SK-N-SH (cell line): ENCODE measurements around the gene OSBP.

Source experiments
- CTCF ChIP-seq: fragments of 200-600 bp; sonication (generic); IDR thresholded peaks from 2 replicates; pipeline ENCODE4 v1.6.1; 2017; ENCODE audit warnings: antibody characterized with exemption, mild to moderate bottlenecking, moderate library complexity
- EZH2phosphoT487 ChIP-seq: fragments of 200-600 bp; sonication (generic); IDR thresholded peaks from 2 replicates; pipeline ENCODE4 v1.6.1; 2017; ENCODE audit warnings: low read depth, mixed run types, mild to moderate bottlenecking, antibody characterized with exemption, moderate library complexity, borderline replicate concordance
- MAX ChIP-seq: IDR thresholded peaks from 2 replicates; pipeline ENCODE4 v1.4.0; 2012; ENCODE audit warnings: low read depth
- MXI1 ChIP-seq: IDR thresholded peaks from 2 replicates; pipeline ENCODE4 v1.6.1; 2012; ENCODE audit warnings: mild to moderate bottlenecking, low read depth, low read length, improper control_type of control experiment
- NFIC ChIP-seq: IDR thresholded peaks from 2 replicates; pipeline ENCODE4 v1.4.0; 2012; ENCODE audit warnings: borderline replicate concordance
- POLR2AphosphoS5 ChIP-seq: IDR thresholded peaks from 2 replicates; pipeline ENCODE4 v1.6.1; 2012; ENCODE audit warnings: low read depth, low read length
- RAD21 ChIP-seq: IDR thresholded peaks from 2 replicates; pipeline ENCODE4 v1.6.1; 2012; ENCODE audit warnings: mild to moderate bottlenecking, low read length
- RCOR1 ChIP-seq: fragments of 150-350 bp; IDR thresholded peaks from 2 replicates; pipeline ENCODE4 v1.6.1; 2017; ENCODE audit warnings: antibody characterized with exemption, low read length
- REST ChIP-seq: IDR thresholded peaks from 2 replicates; pipeline ENCODE4 v1.6.1; 2012; ENCODE audit warnings: mild to moderate bottlenecking, low read depth, low read length, moderate library complexity
- RFX5 ChIP-seq: IDR thresholded peaks from 2 replicates; pipeline ENCODE4 v1.6.1; 2012; ENCODE audit warnings: mild to moderate bottlenecking, improper control_type of control experiment, low read length
- SMC3 ChIP-seq: IDR thresholded peaks from 2 replicates; pipeline ENCODE4 v1.6.1; 2012; ENCODE audit warnings: low read depth, low read length, improper control_type of control experiment
- USF2 ChIP-seq: fragments of 150-350 bp; IDR thresholded peaks from 2 replicates; pipeline ENCODE4 v1.6.1; 2017; ENCODE audit warnings: antibody characterized with exemption, low read length, low read depth, borderline replicate concordance
- YY1 ChIP-seq: IDR thresholded peaks from 2 replicates; pipeline ENCODE4 v1.4.0; 2012; ENCODE audit warnings: low read depth, mild to moderate bottlenecking
- ZBTB33 ChIP-seq: IDR thresholded peaks from 2 replicates; pipeline ENCODE4 v1.4.0; 2012; ENCODE audit warnings: low read depth, borderline replicate concordance

GRCh38 chr11:59542142-59542810 is 73.3 kb downstream of the OSBP start:
- no peak for TF ChIP-seq RAD21
- no peak for TF ChIP-seq REST
- TF ChIP-seq ZBTB33: no peak
- no peak for TF ChIP-seq RFX5
- TF ChIP-seq POLR2AphosphoS5: no peak
- TF ChIP-seq CTCF: no peak
- no peak for TF ChIP-seq USF2
- TF ChIP-seq SMC3: no peak
- TF ChIP-seq EZH2phosphoT487: no peak
- no peak for TF ChIP-seq MAX
- no peak for TF ChIP-seq YY1
- TF ChIP-seq RCOR1: no peak
- no peak for TF ChIP-seq NFIC
- no peak for TF ChIP-seq MXI1
